RPMI8226 (cell line): ENCODE measurements around the gene THADA.
"Not testable (repeated sequence)": the region's sequence is repeated elsewhere in the genome, so short reads cannot be mapped to it uniquely, and the experiment has no call there.

Experiments used
- DNase-seq: peaks from one replicate; pipeline ENCODE4 v3.0.0-alpha.2; 2015

Gene THADA, protein sequence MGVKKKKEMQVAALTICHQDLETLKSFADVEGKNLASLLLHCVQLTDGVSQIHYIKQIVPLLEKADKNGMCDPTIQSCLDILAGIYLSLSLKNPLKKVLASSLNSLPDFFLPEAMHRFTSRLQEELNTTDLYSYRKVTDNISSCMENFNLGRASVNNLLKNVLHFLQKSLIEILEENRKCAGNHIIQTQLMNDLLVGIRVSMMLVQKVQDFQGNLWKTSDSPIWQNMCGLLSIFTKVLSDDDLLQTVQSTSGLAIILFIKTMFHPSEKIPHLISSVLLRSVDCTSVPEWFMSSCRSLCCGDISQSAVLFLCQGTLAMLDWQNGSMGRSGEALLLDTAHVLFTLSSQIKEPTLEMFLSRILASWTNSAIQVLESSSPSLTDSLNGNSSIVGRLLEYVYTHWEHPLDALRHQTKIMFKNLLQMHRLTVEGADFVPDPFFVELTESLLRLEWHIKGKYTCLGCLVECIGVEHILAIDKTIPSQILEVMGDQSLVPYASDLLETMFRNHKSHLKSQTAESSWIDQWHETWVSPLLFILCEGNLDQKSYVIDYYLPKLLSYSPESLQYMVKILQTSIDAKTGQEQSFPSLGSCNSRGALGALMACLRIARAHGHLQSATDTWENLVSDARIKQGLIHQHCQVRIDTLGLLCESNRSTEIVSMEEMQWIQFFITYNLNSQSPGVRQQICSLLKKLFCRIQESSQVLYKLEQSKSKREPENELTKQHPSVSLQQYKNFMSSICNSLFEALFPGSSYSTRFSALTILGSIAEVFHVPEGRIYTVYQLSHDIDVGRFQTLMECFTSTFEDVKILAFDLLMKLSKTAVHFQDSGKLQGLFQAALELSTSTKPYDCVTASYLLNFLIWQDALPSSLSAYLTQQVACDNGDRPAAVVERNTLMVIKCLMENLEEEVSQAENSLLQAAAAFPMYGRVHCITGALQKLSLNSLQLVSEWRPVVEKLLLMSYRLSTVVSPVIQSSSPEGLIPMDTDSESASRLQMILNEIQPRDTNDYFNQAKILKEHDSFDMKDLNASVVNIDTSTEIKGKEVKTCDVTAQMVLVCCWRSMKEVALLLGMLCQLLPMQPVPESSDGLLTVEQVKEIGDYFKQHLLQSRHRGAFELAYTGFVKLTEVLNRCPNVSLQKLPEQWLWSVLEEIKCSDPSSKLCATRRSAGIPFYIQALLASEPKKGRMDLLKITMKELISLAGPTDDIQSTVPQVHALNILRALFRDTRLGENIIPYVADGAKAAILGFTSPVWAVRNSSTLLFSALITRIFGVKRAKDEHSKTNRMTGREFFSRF (N-terminal part only)

GRCh38 chr2:43595603-43596412, at the start of gene THADA:
TSS of gene THADA (minus strand) at chr2:43596038. CDS start at chr2:43592392, 3,646 bp downstream.
- DNase-seq, result peak; percentile 98

DNA sequence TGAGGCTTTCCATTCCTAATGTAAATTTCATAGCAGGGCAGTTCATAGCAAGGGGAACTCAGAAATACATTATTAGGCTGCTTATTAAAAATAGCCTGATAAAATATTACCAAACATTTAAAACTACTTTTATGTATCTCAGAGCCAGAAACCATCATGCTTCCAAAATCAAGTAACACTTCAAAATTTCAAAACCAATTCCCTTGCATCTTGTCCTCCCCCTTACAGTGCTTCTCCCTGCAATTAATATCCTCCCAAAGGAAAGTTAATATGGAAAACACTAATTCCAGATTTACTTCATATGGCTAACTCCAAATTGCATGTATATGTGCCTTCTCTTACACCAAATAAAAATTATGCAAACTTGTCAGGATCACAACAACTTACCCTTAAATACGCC, 47.8 kb upstream of the THADA start:
- DNase-seq, result no peak

DNA sequence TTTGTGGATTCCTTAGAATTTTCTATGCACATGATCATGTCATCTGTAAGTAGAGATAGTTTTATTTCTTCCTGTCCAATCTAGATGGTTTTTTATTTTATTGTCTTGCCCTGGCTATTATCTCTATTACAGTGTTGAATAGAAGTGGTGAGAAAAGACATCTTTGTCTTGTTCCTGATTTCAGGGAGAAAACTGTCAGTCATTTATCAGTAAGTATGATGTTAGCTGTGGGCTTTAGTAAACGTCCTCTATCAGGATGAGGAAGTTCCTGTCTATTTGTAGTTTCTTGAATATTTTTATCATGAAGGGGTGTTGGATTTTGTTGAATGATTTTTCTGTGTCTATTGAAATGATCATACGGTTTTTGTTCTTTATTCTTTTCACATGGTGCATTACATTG, 46.5 kb upstream of the THADA start:
- DNase-seq, result no peak

DNA sequence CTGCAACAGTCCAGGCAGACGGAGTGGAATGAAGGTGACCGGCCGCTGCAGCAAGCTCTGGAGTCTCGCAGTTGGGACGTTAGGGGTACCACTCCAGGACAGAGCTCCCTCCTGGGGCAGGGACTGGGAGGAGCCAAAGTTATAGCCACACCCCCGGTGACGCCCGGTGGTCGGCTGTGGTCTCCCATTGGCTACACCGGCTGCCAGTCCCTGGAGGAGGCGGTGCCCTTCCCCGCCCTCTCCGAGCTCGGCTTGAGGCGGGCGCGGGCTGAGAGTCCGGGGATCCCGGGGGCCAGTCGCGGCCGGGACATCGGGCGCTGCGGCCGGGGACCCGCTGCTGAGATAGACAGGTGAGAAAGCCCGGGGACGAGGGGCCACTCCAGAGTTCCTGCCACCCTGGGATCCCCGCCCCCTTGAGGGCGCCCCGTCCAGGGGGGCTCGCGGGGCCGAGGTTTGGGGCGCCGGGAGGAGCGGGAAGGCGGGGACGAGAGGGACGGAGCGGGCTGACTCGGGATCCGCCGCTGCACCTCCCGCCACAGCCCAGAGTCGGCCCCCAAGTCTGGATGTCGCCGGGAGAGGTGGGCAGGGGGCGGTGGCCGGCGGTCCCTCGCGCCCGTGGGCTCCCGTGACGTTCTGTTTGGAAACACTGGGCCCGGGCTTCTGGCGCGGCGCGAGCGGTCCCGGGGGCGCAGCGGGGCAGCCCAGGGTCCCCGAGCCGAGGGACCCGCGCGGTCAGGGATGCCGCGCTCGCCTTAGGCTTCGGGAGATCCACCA, 41.4 kb upstream of the THADA start, which contains the start of gene PLEKHH2:
Gene PLEKHH2 (plus strand): TSS at position 231 of the 774 bp plus-strand sequence. CDS start 7,414 bp downstream, outside the sequence.
- peak; percentile 42 for DNase-seq

GRCh38 chr2:43636621-43637020, 40.8 kb upstream of the THADA start:
- no peak for DNase-seq

GRCh38 chr2:43636153-43636552, 40.3 kb upstream of the THADA start:
- not testable (repeated sequence) for DNase-seq

DNA sequence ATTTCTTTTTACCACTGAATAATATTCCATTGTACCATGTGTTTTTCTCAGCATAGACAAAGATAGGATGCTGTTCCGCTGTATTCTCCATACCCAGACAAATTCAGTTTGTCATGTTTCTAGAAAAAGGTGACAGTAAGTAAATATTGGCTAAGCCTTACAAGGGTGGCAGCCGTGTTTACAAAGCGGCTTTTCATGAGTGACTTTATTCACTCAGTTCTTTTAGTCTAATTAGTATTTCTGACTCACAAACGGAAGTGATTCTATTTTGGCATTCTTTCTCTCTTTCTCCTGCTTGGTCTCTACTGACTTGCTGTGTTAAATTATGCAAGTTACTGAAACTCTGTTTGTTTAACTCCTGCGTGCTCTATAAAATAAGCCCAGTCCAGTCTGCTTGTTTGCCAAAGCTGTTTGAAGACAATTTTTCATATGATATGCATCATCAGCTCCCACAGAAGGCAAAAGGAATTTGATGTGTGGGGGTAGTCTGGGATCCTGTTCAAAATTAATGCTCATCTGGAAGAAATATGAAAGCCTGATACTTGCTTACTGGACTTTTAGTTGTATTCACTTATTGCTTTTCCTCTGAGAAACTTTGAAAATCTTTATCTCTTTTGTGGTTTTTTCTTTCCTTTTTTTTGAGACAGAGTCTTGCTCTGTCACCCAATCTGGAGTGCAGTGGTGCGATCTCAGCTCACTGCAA, 38.9 kb upstream of the THADA start:
- no peak for DNase-seq

GRCh38 chr2:43631618-43632317, 35.9 kb upstream of the THADA start:
- no peak for DNase-seq

- DNase-seq, result peak; percentile 21
Observed at GRCh38 chr2:43622931-43623451, 27.2 kb upstream of the THADA start.

- no peak for DNase-seq
Observed at GRCh38 chr2:43619511-43619910, 23.7 kb upstream of the THADA start.

GRCh38 chr2:43616967-43617680, 21.3 kb upstream of the THADA start:
- no peak for DNase-seq

DNA sequence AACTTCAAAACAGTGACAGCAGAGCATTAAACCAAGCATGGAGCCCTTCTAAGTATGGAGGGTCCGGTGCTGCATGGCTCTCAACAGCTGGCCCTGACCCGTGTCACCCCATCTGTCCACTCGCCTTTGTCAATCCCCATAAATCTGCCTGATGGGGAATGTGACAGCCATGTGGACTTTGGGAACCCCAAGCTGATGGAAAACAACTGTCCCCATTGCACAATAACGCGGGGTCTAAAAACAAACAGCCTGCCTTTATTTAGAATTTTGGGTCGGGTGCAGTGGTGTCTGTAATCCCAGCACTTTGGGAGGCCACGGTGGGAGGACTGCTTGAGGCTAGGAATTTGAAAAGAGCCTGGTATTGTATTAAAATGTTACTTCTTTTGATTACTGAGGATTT, 17.1 kb upstream of the THADA start:
- no peak for DNase-seq

DNA sequence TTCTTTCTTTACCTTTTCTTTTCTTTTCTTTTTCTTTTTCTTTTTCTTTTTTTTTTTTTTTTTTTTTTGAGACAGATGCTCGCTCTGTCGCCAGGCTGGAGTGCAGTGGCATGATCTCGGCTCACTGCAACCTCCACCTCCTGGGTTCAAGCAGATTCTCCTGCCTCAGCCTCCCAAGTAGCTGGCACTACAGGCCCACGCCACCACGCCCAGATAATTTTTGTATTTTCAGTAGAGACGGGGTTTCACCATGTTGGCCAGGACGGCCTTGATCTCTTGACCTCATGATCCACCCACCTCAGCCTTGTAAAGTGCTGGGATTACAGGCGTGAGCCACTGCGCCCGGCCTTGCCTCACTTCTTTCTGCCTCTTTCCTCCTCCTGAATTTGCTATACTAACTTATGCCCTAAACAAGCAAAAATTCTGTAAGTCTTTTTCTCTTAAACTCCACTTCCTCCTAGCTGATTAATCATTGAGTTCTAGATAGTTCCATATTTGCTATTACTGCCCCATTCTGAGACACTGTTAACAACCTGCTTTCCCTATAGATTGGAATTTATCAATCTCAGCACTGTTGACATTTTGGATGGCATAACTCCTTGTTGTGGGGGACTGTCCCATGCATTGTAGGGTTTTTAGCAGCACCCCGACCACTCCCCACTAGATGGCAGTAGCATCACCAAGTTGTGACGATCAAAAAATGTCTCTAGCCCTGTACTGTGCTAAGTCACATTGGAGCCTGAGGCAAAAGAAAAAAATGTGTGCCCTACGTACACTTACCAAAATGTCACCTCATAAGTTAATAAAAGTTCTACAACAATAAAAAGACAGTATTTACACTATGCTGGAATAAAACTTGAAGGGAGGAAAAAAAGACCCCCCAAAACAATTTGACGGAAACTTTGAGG, 16.4 kb upstream of the THADA start:
- DNase-seq, result peak; percentile 74

DNA sequence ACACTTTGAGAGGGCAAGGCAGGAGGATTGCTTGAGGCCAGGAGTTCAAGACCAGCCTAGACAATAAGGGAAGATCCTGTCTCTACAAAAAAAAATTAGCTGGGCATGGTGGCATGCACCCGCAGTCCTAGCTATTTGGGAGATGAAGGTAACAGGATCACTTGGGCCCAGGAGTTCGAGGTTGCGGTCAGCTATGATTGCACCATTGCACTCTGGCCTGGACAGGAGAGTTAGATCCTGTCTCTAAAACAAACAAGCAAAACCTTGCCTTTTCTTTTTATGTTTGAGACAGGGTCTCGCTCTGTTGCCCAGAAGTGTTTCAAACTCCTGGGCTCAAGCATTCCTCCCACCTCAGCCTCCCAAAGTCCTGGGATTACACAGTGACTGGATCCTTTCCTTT, 14.5 kb upstream of the THADA start:
- DNase-seq, result no peak

DNA sequence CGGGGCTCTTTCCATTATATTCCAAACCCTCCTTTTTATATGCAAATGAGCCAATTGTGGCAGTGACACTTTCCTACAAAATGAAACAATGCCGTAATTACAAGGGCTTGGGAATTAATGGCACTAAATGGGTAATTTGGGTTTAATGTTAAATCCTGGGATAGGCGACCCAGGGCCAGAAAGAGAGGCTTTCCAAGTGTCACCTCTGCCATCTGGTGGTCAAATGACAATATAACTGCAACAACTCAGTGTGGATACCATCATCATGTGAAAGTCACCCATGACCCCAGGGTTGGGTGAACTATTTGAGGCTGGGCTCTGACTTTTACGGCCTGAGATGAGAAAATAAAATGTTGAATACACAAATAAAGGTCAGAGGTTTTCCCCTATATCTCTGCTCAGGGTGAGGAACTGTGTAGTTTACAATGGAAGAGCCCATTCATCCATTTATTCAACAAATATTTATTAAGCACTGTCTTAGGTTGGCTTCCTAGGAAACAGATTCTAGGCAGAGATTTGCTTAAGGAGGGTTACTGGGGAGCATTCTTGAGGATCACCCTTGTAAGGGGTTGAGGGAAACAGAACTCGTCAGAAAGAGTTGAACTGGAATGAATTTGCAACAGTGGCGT, 13.6 kb upstream of the THADA start:
- DNase-seq, result peak; percentile 66

DNA sequence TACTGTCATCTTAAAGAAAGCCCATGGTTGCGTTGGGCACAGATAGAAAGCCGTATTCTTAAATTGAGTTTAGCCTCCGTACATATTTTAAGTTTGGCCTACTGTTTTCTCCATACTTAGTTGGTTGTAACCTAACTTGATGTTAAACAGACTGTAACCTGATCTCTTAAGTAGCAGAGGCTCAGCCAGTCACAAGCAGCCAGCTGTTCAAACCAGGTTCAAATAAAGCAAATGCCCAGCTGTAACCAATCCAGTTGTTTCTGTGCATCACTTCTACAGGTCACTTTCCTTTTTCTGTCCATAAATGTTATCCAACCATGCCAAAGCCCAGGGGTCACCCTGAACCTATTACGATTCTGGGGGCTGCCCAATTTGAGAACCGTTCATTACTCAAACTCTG, 10.0 kb upstream of the THADA start:
- DNase-seq, result no peak

DNA sequence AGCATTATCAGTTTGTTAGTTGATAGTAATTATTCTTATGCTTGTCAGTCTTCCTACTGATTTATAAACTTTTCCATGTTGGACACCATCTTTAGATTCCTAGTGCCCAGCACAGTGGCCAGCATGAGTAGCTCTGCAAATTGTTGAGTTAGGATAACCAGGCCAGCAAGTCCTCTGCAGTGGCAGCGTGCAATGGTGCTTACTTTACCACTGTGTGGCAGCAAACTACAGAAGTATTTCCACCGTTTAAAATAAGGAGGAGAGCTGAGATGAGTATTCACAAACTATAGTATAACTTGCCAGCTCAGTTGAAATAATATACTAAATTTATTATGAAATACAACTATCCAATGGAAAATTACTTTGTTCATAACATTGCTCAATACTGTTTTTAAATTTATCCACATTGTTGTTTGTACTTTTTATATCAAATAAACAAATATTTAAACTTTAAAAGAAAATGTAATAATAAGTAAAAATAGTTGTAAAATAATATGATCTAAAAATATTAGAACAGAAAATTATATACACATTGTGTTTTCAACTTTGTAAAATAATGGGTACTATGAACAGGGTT, 9.3 kb upstream of the THADA start:
- DNase-seq, result peak; percentile 49
